ENCODE results near the gene ARF3.

DNA sequence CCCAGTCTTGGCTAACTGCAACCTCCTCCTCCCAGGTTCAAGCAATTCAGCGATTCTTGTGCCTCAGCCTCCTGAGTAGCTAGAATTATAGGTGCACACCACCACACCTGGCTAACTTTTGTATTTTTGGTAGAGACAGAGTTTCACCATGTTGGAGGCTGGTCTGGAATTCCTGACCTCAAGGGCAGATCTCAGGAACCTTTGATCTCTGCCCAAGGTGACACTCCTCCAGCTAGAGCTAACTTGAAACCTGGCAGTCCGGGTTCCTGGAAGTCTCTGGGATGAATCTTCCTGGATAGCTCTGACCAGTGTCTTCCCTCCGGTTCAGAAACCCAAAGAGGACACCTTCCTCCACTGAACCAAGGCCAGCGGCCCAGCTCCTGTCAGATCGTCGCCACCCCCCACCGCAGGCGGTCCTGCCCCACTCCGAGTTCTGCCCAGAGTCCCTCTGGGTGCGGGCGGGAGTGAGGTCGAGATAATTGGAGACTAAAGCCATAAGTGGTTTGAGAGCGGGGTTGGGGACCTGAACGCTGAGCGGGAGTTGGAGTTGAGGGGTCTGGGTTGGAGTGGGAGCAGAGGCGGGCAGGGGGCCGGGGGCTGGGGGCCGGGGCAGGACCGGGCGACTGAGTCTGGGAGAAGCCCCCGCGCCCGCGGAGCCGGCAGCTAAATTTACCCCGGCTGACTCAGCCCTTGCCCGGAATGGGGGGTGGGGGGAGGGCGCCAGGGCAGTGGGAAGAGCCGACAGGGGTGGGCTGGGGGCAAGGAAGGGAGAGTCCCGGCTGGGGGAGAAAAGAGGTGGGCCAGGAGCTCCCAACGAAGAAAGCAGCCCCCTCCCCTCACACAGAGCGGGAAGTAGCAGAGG lies 37.2 kb upstream of the ARF3 start:
- TF ChIP-seq EZH2 (IDR thresholded peaks at IDR 0.05; ENCODE audit: insufficient read depth, poor library complexity, severe bottlenecking) (no peak), EZH2phosphoT487 (IDR thresholded peaks at IDR 0.05; ENCODE audit: insufficient read depth, low read depth) (no peak)

All from GM23248 (cell line).